ENCODE measurements around the gene FNDC8.
"Not testable (repeated sequence)": the region's sequence is repeated elsewhere in the genome, so short reads cannot be mapped to it uniquely, and the experiment has no call there.

Gene FNDC8

DNA sequence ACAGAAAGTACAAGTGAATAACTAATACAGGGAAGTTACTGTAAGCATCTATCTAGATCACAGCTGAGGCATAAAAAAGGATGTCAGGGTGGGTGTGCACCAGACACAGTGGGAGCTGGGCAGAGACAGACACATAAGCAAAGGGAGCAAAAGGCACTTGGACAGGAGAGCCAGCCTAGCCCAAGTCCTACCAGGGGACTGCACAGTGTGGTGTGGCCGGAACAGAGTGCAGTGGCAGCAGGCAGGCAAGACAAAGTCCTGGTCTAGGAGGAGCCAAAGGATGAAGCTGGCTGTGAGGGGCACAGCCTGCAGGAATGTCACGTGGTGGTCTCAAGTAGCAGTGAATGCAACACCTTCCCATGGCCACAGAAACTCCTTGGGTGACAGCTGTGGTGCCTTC lies 23.6 kb upstream of the FNDC8 start:
- TF ChIP-seq, protein P1, sequence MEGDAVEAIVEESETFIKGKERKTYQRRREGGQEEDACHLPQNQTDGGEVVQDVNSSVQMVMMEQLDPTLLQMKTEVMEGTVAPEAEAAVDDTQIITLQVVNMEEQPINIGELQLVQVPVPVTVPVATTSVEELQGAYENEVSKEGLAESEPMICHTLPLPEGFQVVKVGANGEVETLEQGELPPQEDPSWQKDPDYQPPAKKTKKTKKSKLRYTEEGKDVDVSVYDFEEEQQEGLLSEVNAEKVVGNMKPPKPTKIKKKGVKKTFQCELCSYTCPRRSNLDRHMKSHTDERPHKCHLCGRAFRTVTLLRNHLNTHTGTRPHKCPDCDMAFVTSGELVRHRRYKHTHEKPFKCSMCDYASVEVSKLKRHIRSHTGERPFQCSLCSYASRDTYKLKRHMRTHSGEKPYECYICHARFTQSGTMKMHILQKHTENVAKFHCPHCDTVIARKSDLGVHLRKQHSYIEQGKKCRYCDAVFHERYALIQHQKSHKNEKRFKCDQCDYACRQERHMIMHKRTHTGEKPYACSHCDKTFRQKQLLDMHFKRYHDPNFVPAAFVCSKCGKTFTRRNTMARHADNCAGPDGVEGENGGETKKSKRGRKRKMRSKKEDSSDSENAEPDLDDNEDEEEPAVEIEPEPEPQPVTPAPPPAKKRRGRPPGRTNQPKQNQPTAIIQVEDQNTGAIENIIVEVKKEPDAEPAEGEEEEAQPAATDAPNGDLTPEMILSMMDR (IDR thresholded peaks at IDR 0.05; ENCODE audit: extremely low read depth, missing control alignments) = no peak
- no peak for DNase-seq (ENCODE audit: low spot score)

DNA sequence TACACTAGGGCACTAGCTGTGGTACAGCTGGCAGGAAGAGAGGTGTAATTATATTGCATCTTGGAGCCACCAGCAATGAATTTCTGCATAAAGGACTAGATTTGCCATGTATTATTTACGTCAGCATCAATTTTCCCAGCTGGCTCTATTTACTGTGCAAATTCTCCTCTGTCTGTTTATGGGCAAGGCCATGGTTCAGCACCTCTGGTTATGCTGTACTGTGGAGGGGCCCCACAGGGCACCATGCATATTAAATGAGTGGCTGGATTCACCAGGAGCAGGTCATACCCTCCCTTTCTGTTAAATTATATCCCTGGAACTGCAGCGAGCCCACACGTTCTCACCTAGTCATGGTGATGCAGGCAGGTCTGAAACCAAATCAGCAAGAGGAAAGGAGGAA lies 21.5 kb upstream of the FNDC8 start:
- TF ChIP-seq, protein P1 (IDR thresholded peaks at IDR 0.05; ENCODE audit: extremely low read depth, missing control alignments) = no peak
- no peak for DNase-seq (ENCODE audit: low spot score)

DNA sequence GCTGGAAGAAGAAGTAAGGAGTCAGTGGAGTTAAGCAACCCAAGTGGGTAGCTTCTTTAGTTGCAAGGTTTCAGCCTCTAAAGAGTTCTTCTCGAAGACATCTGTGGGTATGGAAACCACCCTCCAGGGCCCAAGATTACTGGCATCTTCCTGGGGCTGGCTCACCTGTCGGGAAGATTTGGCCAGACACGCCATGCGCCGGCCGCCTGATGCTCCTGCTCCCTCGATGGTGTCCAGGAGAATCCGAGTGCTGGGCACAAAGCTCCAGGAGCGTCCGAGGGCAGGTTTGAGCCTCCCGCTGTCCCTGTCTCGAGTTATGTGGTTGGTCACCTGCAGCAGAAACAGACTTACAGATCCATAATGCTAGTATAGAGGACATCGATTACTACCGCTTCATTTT lies 20.4 kb upstream of the FNDC8 start:
- TF ChIP-seq, protein P1 (IDR thresholded peaks at IDR 0.05; ENCODE audit: extremely low read depth, missing control alignments) = no peak
- no peak for DNase-seq (ENCODE audit: low spot score)

DNA sequence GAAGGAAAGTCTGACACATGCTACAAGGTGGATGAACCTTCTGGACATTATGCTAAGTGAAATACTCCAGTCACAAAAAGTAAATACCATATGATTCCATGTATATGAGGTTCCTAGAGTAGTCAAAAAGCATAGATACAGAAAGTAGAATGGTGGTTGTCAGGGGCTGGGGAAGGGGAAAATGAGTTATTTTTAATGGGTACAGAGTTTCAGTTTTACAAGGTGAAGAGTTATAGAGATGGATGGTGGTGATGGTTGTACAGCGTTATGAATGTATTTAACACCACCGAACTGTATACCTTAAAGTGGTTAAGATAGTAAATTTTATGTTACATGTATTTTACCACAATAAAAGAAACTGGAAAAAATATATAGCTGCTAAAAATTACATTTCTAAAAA lies 19.7 kb upstream of the FNDC8 start:
- DNase-seq (ENCODE audit: low spot score) = no peak
- TF ChIP-seq, protein P1 (IDR thresholded peaks at IDR 0.05; ENCODE audit: extremely low read depth, missing control alignments) = no peak

DNA sequence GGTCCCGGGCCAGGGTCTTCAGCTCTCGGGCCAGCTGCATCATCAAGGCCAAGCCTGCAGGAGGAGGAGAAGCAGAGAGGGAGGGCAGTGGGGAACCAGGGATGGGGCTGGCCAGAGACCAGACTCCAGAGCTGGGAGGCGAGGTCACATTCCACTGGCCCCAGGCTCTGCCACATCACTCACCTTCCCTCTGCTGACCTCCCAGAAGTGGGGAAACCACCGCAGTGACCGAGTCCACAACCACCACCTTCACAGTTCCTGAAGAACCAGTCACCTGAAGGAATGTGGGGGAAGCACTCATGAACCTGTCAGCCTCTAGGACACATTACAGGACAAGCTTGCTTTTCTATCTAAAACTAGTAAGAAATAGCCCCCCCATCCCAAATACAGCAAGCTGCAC lies 18.1 kb upstream of the FNDC8 start:
- DNase-seq (ENCODE audit: low spot score) = no peak
- TF ChIP-seq, protein P1 (IDR thresholded peaks at IDR 0.05; ENCODE audit: extremely low read depth, missing control alignments) = no peak

DNA sequence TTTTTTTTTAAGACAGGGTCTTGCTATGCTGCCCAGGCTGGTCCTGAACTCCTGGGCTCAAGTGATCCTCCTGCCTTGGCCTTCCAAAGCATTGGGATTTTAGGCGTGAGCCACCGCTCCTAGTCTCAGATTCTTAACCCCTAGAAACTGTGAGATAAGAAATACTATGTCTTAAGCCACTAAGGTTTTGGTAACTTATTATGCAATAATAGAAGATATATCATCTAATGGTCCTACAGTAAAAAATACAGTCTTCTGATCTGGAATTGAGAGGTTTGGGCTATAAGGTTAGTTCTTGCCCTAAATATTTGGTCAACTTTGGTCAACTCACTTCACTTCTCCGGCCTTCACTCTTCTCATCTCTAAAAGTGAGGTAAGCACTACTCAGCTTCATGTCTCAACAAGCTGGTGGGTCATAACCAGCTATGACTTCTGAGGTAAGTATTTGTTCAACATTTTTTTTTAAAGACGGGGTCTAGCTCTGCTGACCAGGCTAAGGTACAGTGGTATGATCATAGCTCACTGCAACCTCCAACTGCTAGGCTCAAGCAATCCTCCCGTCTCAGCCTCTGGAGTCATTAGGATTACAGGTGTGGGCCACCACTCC lies 16.5 kb upstream of the FNDC8 start:
- TF ChIP-seq, protein P1 (IDR thresholded peaks at IDR 0.05; ENCODE audit: extremely low read depth, missing control alignments) = no peak
- no peak for DNase-seq (ENCODE audit: low spot score)

DNA sequence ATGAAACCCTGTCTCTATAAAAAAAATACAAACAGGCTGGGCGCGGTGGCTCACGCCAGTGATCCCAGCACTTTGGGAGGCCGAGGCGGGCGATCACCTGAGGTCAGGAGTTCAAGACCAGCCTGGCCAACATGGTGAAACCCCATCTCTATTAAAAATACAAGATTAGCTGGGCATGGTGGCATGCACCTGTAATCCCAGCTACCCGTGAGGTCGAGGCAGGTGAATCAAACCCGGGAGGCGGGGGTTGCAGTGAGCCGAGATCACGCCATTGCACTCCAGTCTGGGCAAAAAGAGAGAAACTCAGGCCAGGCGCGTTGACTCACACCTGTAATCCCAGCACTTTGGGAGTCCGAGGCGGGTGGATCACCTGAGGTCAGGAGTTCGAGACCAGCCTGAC lies 10.6 kb upstream of the FNDC8 start:
- not testable (repeated sequence) for DNase-seq (ENCODE audit: low spot score)

DNA sequence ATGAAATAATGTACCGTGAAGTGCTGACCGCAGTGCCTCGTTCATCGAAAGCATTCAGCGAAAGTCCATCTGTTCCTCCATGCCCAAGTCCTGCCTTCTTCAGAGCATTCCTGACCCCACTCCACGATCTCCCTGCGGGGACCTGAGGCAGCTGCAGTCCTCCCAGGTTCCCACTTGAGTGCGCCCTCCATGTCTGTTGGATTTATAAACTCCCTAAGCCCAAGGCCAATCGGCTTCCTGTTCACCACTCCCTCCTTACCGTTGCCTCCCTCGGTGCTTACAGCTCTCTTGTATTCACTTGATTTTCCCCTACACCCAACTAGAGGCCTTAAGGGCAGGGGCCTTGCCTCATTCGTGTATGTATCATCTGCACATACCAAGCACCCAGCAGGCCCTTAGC lies 4.6 kb upstream of the FNDC8 start:
- no peak for DNase-seq (ENCODE audit: low spot score)
- TF ChIP-seq, protein P1 (IDR thresholded peaks at IDR 0.05; ENCODE audit: extremely low read depth, missing control alignments) = no peak

All from GM20000 (cell line).